GM21737 (cell line): ENCODE results near the gene PRCC.

Source experiments
- ATAC-seq: cut with Tn5 transposase; IDR thresholded peaks from one replicate; pipeline ENCODE4 v1.9.1; 2021; ENCODE audit warnings: mild to moderate bottlenecking, moderate library complexity; ENCODE audit not compliant: unreplicated experiment

The PRCC gene

GRCh38 chr1:156812293-156812990 lies 45.1 kb downstream of the PRCC start:
- no peak for ATAC-seq

- ATAC-seq, result no peak
These were observed 46.0 kb downstream of the PRCC start for GRCh38 chr1:156813298-156813697.

GRCh38 chr1:156813750-156814570 lies 46.6 kb downstream of the PRCC start:
- ATAC-seq, result no peak

GRCh38 chr1:156814571-156815260 lies 47.4 kb downstream of the PRCC start:
- ATAC-seq, result no peak

- ATAC-seq, result no peak
These were observed 48.0 kb downstream of the PRCC start for GRCh38 chr1:156815307-156815826.

- no peak for ATAC-seq
These were observed 48.7 kb downstream of the PRCC start for GRCh38 chr1:156815961-156816422.

GRCh38 chr1:156816561-156817328 lies 49.4 kb downstream of the PRCC start, which contains the start of gene SH2D2A:
SH2D2A (minus strand) TSS chr1:156816848; CDS start chr1:156816708, 140 bp downstream.
- ATAC-seq, result peak; percentile 78

GRCh38 chr1:156821801-156822200 lies 54.5 kb downstream of the PRCC start:
- no peak for ATAC-seq

- no peak for ATAC-seq
These were observed 55.3 kb downstream of the PRCC start for GRCh38 chr1:156822680-156823079.

- ATAC-seq, result no peak
These were observed 56.0 kb downstream of the PRCC start for GRCh38 chr1:156823210-156823790.

GRCh38 chr1:156826630-156827029 lies 59.3 kb downstream of the PRCC start:
- no peak for ATAC-seq

- no peak for ATAC-seq
These were observed 61.2 kb downstream of the PRCC start for GRCh38 chr1:156828400-156829124.

GRCh38 chr1:156832434-156832833 lies 65.1 kb downstream of the PRCC start:
- no peak for ATAC-seq

- no peak for ATAC-seq
These were observed 66.3 kb downstream of the PRCC start for GRCh38 chr1:156833603-156834002.

GRCh38 chr1:156834322-156834721 lies 67.0 kb downstream of the PRCC start:
- no peak for ATAC-seq

- ATAC-seq, result no peak
These were observed 68.8 kb downstream of the PRCC start for GRCh38 chr1:156836041-156836654.

- no peak for ATAC-seq
These were observed 69.6 kb downstream of the PRCC start for GRCh38 chr1:156836892-156837291.

GRCh38 chr1:156838972-156839371 lies 71.6 kb downstream of the PRCC start:
- ATAC-seq, result no peak
